Midbrain (tissue), 1 donor: ENCODE measurements around the gene PROSER2.

Experiments used
- DNase-seq: peaks from one replicate; lab custom pipeline; 2025; lab: John Stamatoyannopoulos, UW

The PROSER2 gene

DNA sequence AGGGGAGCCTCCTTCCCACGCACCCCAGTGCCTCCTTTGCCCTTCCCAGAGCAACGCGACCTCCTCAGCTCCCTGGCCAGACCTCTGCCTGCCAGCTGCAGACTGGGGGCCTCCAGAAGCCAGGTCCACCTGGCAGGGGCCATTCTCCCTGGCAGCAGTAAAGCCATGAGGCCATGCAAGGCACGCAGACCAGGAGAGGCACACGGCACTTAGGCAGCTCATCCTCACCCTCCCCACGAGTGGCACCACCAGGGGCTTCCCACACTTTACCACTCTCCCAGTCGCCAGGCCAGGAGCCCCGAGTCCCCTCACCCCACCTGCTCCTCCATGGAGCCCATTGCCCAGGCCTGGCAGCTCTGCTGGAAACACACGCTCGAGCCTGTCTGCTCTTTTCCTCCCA is 85.4 kb downstream of the PROSER2 start:
- no peak for DNase-seq

GRCh38 chr10:11908991-11909390 is 85.8 kb downstream of the PROSER2 start:
- DNase-seq, result no peak

- DNase-seq, result no peak
These were observed 86.5 kb downstream of the PROSER2 start for GRCh38 chr10:11909618-11910017.

GRCh38 chr10:11910102-11910501 is 86.9 kb downstream of the PROSER2 start:
- no peak for DNase-seq

DNA sequence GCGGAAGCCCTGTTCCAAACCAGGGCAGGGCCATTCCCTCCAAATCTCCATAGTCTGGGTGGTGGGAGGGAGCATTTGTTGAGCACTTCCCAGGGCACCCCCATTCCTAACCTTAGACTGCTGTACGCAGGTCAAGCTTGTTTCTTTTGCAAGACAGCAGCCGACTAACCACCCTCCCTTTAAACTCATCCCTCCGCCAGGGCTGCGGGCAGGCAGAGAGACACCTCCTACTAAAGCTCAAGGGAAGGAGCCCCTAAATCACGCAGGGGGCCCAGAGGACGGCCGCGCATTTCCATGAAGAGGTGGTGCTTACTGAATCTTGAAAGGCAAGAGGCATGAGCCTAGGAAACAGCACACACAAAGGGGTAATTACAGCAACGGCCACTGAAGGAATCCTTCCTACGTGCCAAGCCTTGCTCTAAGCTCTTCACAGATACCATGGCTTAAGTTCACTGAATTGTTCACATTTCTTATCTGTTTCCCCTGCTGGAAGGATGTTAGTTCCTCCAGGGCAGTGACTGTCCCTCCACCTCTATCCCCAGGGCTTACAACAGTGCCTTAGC is 90.0 kb downstream of the PROSER2 start:
- DNase-seq, result no peak

GRCh38 chr10:11918384-11918783 is 95.2 kb downstream of the PROSER2 start:
- DNase-seq, result no peak

DNA sequence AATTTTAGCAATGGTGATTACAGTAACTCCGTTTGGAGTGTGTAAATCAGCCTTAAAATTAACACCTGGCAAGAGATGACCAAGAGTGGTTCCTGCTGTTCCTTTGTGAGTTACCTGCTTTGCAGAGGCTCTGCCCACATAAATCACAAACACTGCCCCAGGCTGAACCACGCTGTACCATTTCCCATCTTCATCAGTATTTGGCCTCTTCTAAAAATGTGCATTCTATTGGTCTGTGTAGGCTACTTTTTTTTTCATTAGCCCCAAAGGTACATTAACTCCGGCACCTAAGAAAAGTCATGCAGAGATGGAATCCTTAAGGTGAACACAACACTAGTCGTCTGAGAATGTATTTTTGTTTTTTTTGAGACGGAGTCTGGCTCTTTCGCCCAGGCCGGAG is 96.1 kb downstream of the PROSER2 start:
- no peak for DNase-seq
